Effector CD4-positive, alpha-beta T cell (primary cell): ENCODE results near the gene SEMA3A. TPM values are rescaled to one million over a fixed set of nuclear protein-coding genes. Genes with fewer than 3 reads are reported as not detected.
"Not testable (repeated sequence)": the region's sequence is repeated elsewhere in the genome, so short reads cannot be mapped to it uniquely, and the experiment has no call there.

ENCODE experiments used
- DNase-seq: peaks from one replicate; pipeline ENCODE4 v3.0.0-alpha.2; 2020
- total RNA-seq: gene quantifications from one replicate; lab custom pipeline; 2026; lab: John Stamatoyannopoulos, UW

The SEMA3A gene
- not detected for total RNA-seq

DNA sequence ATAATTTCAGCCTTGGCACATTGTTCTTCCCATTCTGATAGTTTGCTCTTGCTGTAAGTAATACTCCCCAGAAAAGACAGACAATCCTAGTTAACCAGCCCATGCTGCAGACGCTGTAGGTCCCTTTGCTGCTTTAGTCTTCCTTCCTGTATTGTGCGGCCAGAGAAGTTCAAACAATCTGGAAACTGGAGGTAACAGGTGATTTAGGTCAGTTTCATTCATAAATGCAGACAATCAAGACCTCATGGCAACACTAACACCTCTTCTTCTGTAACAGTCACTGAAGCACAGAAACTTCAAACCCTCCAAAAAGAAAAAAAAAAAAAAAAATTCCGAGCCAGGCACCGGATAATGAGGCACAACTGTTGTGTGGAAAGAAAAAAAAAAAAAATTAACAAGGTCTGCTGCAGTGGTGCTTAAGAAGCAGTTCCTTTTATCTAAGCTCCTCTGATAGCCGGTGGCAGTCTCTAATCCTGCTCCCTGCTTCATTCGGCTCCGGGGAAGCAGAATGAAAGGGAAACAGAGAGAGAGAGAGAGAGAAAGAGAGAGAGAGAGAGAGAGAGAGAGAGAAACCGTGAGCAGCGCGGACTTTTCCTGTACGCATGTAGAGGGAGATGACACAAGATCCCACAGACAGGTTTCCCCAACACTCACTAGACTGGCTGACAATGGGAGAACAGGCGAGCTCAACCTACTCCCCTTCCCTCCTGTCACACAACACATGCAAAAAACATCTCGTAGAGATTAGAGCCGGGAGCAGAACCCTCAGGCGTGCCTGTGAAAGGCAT is at the start of gene SEMA3A:
Gene SEMA3A (minus strand): TSS at position 306 of the 788 bp plus-strand sequence. CDS start 203 bp downstream, at position 103.
- DNase-seq: no peak

GRCh38 chr7:84243037-84243436 is 48.4 kb upstream of the SEMA3A start:
- DNase-seq: not testable (repeated sequence)

DNA sequence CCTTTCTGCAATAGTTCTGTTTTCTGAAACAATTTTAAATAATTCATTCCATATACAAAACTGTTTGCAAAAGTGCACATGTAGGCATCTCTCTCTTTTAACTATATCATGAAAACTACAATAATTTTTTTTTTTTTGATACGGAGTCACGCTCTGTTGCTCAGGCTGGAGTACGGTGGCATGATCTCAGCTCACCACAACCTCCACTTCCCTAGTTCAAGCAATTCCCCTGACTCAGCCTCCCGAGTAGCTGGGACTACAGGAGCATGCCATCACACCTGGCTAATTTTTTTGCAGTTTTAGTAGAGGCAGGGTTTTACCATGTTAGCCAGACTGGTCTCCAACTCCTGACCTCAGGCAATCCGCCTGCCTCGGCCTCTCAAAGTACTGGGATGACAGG is 44.0 kb upstream of the SEMA3A start:
- no peak for DNase-seq

GRCh38 chr7:84237533-84238173 is 43.1 kb upstream of the SEMA3A start:
- DNase-seq: no peak

DNA sequence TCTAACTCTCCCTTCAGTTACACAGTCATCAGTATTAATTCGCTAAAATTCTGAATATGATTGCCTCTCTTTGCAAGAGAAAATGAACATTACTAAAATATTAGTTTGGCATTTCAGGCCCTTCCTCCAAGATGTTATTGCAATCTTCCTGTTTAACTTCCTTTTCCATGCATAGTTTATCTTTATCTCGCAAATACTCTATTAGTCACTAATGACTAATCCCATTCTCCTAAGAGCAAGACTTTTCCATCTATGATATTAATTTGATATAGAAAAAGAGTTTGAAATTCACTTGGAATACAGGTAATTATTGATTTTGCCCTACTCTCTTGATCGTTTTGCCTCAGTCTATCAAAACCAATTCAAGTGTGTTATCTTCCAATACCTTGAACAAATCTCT is 41.8 kb upstream of the SEMA3A start:
- DNase-seq: no peak

- DNase-seq: no peak
These were observed 38.1 kb upstream of the SEMA3A start for GRCh38 chr7:84232646-84233045.

- no peak for DNase-seq
These were observed 36.6 kb upstream of the SEMA3A start for GRCh38 chr7:84231157-84231556.

DNA sequence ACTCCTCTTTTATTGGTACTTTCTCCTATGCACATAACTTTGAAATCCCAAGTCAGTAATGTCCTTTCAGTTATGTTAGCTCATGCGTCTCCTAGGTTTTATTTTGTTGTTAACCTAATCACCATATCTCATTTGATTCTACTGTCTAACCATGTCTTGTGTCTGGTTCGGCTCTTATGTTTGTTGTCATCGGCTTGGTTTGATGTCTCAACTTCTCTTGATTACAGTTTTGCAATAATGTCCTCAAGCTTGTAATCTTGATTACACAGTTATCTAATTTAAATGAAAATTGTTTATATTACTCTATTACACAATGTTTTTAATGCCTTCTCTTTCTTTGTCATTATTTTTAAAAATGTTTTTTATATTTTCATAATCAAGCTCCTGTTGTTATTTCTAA is 35.9 kb upstream of the SEMA3A start:
- DNase-seq: no peak

- no peak for DNase-seq
These were observed 33.9 kb upstream of the SEMA3A start for GRCh38 chr7:84228526-84228925.

DNA sequence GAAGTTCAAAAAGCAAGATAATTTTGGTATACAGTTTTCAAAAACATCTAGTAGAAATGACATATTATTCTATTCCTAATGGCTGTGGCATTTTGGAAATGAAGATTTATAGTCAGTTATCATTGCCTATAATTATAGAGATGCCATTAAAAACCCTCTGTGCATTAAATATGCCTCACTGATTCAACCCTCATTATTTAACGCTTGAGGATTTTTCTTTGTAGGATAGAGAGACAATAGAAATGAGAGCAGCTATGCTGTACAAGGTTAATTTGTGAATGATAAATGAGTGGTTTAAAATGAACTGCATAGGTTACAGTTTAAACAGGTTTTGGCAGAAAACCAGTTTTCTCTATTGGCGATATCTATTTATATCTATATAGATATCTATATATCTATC is 32.2 kb upstream of the SEMA3A start:
- no peak for DNase-seq

DNA sequence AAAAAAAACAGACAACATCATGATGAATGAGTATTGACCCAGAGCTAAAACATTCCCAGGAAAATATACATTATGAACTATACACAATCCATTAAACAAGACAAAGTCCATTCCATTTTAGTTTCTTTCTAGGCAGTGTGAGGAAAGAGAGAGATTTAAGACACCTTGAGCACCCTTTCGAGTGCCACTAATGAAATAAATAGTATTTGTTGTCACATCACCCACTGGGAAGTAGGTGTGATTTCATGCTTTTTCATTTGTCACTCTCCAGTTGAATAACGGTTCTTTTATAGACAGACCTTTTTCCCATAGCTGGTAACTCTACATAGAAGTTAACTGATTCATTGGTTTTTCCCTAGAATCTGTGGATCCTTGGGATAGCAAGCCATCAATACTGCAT is 29.9 kb upstream of the SEMA3A start:
- no peak for DNase-seq

DNA sequence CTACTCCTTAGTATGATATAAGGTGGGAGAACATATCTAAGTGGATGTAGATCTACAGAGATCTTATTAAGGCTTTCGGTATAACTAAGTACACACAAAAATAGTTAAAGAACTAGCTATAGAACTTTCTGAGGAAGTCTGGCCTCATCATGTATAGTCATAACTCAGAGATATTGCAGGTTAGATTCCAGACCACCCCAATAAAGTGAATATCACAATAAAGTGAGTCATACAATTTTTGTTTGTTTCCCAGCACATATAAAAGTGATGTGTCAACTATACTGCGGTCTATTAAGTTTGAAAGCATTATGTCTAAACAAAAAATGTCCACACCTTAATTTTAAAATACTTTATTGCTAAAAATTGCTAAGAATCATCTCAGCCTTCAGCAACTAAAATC is 24.7 kb upstream of the SEMA3A start:
- DNase-seq: no peak

DNA sequence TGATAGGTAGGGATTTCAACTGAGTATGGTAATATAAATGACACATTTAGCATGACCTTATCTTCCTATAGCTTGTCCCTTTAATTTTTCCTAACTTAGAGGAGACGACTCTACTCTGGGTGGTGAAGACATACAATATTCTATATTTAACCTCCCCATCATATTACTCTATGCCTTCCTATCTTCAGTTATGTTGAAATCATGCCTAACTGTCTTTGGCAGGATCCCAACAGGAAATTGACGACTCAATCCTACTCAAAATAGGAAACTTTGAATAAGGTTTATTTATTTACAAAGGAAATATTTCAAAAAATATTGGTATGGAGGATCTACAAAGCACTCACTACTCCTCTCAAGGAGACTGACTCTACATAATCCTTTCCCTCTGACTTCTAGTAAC is 24.1 kb upstream of the SEMA3A start:
- DNase-seq: no peak

GRCh38 chr7:84216472-84216871 is 21.9 kb upstream of the SEMA3A start:
- DNase-seq: no peak

- not testable (repeated sequence) for DNase-seq
These were observed 20.2 kb upstream of the SEMA3A start for GRCh38 chr7:84214757-84215156.

- DNase-seq: no peak
These were observed 15.7 kb upstream of the SEMA3A start for GRCh38 chr7:84210301-84210700.

- no peak for DNase-seq
These were observed 14.4 kb upstream of the SEMA3A start for GRCh38 chr7:84209006-84209405.

DNA sequence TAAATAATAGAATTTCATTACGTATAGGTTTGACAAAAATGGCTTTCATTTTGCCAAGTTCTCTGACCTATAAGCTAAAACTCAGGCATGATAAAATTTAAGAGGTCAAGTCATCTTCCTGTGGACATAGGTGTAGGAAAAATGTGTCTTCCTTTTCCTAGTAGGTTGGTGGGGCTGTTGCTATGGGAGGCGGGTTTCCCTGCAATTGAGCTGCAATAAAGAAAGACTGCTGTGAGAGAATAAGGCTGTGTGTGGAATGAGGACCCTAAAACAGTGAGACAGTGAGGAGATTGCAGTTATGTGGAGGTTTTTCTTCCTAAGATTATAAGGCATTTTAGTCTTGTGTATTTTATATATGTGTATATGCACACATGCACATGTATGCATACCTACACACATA is 13.0 kb upstream of the SEMA3A start:
- DNase-seq: no peak

- no peak for DNase-seq
These were observed 12.4 kb upstream of the SEMA3A start for GRCh38 chr7:84207025-84207424.

- DNase-seq: no peak
These were observed 10.1 kb upstream of the SEMA3A start for GRCh38 chr7:84204655-84205054.

GRCh38 chr7:84202855-84203254 is 8.3 kb upstream of the SEMA3A start:
- DNase-seq: no peak

DNA sequence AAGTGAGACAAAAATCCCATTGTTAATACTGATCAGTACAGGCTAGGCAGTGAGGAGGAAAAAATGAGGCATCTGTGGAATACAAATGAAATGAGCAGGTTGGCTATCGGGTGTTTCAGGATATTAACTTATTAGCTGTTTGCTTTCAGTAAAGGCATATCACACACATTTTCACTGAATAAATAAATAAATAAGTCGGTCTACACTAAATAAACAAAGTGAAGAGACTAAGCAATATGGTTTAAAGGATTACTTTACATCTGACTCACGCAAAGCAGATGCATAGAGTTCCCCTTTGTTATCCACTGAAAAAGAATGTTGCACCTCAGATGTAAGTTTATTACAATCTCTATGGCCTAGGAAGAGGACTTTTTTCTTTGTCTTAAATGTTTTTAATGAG is 6.3 kb upstream of the SEMA3A start:
- no peak for DNase-seq

DNA sequence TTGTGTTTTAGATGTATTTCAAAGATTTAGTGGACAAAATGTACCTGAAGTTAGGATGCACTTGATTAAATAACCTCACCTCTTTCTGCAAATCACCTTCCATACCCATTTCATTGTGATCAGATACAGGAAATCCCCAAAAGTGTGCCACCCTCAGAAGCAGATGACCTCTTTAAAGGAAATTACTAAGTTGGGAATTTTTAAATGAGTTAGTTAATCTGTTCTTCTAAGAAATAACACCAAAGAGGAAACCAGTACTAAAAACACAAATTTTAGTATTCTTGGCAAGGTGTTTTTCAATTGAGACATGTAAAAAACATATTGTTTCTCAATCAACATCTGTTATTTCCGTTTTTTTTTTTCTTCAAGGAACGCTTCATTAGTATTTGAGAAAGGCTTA is 4.6 kb upstream of the SEMA3A start:
- DNase-seq: no peak

GRCh38 chr7:84196084-84196503 is 1.5 kb upstream of the SEMA3A start:
- DNase-seq: no peak
